ENCODE measurements around the gene SIGLEC1. TPM values are rescaled to one million over a fixed set of nuclear protein-coding genes. Genes with fewer than 3 reads are reported as not detected.

SIGLEC1 gene
- total RNA-seq, 1 experiment from 2014 or later, result not detected

DNA sequence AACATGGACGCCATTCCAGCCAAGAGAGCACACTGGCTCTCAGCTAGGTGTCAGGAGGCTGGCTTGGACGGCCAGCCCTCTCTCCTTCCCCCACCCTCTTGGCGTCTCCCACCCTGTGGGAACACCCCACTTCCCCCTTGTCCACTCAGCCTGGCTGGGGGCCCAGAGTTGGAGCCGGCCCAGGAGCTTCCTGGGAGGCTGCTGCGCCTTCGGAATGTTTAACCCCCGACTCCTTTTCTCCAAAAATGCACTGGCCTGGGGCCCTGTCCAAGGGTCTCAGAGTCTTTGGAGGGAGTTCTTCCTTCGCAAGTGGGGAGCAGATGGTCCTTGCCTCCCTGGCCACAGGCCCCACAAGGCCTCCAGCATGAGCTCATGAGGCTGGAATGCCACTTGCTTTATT is 34.7 kb downstream of the SIGLEC1 start:
- Mint-ChIP-seq H3K4me1 (ENCODE audit: low read depth, unreplicated experiment) (no peaks in the 10 kb centered on the region), H3K9me3 (ENCODE audit: unreplicated experiment) (no peaks in the 10 kb centered on the region), H3K36me3 (ENCODE audit: insufficient read depth, unreplicated experiment) (no peaks in the 10 kb centered on the region), H3K27ac (ENCODE audit: unreplicated experiment) (no peak overlapping the region), H3K4me3 (ENCODE audit: unreplicated experiment) (no peak overlapping the region), H3K27me3 (ENCODE audit: insufficient read depth, unreplicated experiment) (peaks cover 18% of the 10 kb centered on the region)
- ChIA-PET CTCF (interaction anchor here (1.6 to 3.5 kb wide), 6 partner anchors 9 to 104 kb away, joined by 5 to 61 read pairs (median 14); partner anchors contain the start of genes ADISSP and SPEF1), POLR2A (no interaction called here)
- H3K4me3 ChIP-seq (ENCODE audit: low read depth, low read length), result no peak overlapping the region
- no TSS peak for BruUV-seq (replicated peaks)
- TF ChIP-seq, protein P1, sequence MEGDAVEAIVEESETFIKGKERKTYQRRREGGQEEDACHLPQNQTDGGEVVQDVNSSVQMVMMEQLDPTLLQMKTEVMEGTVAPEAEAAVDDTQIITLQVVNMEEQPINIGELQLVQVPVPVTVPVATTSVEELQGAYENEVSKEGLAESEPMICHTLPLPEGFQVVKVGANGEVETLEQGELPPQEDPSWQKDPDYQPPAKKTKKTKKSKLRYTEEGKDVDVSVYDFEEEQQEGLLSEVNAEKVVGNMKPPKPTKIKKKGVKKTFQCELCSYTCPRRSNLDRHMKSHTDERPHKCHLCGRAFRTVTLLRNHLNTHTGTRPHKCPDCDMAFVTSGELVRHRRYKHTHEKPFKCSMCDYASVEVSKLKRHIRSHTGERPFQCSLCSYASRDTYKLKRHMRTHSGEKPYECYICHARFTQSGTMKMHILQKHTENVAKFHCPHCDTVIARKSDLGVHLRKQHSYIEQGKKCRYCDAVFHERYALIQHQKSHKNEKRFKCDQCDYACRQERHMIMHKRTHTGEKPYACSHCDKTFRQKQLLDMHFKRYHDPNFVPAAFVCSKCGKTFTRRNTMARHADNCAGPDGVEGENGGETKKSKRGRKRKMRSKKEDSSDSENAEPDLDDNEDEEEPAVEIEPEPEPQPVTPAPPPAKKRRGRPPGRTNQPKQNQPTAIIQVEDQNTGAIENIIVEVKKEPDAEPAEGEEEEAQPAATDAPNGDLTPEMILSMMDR (IDR thresholded peaks at IDR 0.05; ENCODE audit: insufficient read depth in 1 of 2, low read depth in 1 of 2, low read length in 1 of 2, severe bottlenecking in 1 of 2, unreplicated experiment in 1 of 2), result no peak
- no peaks in the 10 kb centered on the region for H3K36me3 ChIP-seq (ENCODE audit: control insufficient read depth, insufficient read depth, low read length)
- no peaks in the 10 kb centered on the region for H3K4me1 ChIP-seq
- H3K9me3 ChIP-seq, result no peaks in the 10 kb centered on the region
- peaks cover 3% of the 10 kb centered on the region; the same call in 1 of the 2 replicates for H3K27me3 ChIP-seq (replicated peaks; ENCODE audit: control insufficient read depth, insufficient read depth, low read length)
- no peak for DNase-seq
- intact Hi-C loops (cut with micrococcal nuclease; ENCODE audit: unreplicated experiment), result no loop called here

DNA sequence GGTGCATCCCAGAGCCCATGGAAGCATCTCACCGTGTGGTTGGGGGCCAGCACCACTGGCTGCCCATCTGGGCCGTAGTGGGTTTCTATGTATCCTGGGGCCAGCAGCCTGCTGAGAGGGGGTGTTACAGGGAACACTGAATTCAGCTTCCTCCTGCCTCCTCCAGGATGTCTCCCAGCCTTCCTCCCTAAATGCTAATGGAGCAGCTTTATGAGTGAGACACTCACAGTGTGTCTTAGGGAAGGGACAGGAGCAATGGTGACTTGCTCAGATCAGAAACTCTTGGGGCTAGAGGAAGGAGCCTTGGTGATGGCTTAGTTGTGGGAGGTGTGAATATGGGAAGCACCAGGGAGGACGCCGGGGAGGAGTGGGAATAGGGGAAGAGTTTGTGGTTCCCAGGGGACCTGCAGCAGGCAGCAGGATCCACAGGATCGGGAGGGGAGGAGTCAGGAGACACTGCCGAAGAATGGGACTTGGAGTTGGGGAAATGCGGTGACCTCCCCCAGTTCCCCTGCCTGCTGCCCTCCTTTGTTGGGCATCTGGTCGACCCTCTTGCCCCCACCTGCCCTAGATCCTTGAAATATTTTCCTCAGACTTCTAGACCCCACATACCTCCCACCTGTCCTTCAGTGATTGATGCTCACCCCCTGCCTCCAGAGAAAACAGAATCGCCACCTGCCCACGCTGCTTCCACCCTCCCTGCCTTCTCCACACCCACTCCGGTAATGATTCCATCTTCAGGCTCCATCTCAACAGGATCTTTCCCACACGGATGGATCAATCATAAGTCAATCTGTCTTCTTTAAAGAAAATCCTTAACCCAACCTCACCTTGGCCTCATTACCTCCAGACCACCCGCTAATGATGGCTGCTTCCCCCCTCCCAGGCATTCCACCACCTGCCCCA is 37.2 kb downstream of the SIGLEC1 start:
- no peaks in the 10 kb centered on the region for H3K4me1 ChIP-seq
- no peak for DNase-seq
- peaks cover 20% of the 10 kb centered on the region for H3K27me3 Mint-ChIP-seq (ENCODE audit: insufficient read depth, unreplicated experiment)
- CTCF ChIA-PET, result interaction anchor here (1.0 to 2.5 kb wide), 5 partner anchors 35 to 106 kb away, joined by 3 to 61 read pairs (median 8); partner anchors contain the start of gene SPEF1
- BruUV-seq (replicated peaks), result no TSS peak
- H3K36me3 Mint-ChIP-seq (ENCODE audit: insufficient read depth, unreplicated experiment), result no peaks in the 10 kb centered on the region
- H3K9me3 Mint-ChIP-seq (ENCODE audit: unreplicated experiment), result no peaks in the 10 kb centered on the region
- POLR2A ChIA-PET, result no interaction called here
- H3K27me3 ChIP-seq (replicated peaks; ENCODE audit: control insufficient read depth, insufficient read depth, low read length), result peaks cover 3% of the 10 kb centered on the region; the same call in 1 of the 2 replicates
- H3K4me3 ChIP-seq (ENCODE audit: low read depth, low read length), result no peak overlapping the region
- H3K4me3 Mint-ChIP-seq (ENCODE audit: unreplicated experiment), result no peak overlapping the region
- H3K36me3 ChIP-seq (ENCODE audit: control insufficient read depth, insufficient read depth, low read length), result no peaks in the 10 kb centered on the region
- H3K4me1 Mint-ChIP-seq (ENCODE audit: low read depth, unreplicated experiment), result no peaks in the 10 kb centered on the region
- intact Hi-C loops (cut with micrococcal nuclease; ENCODE audit: unreplicated experiment), result no loop called here
- TF ChIP-seq, protein P1 (IDR thresholded peaks at IDR 0.05; ENCODE audit: insufficient read depth in 1 of 2, low read depth in 1 of 2, low read length in 1 of 2, severe bottlenecking in 1 of 2, unreplicated experiment in 1 of 2), result no peak
- H3K9me3 ChIP-seq, result no peaks in the 10 kb centered on the region
- no peak overlapping the region for H3K27ac Mint-ChIP-seq (ENCODE audit: unreplicated experiment)

DNA sequence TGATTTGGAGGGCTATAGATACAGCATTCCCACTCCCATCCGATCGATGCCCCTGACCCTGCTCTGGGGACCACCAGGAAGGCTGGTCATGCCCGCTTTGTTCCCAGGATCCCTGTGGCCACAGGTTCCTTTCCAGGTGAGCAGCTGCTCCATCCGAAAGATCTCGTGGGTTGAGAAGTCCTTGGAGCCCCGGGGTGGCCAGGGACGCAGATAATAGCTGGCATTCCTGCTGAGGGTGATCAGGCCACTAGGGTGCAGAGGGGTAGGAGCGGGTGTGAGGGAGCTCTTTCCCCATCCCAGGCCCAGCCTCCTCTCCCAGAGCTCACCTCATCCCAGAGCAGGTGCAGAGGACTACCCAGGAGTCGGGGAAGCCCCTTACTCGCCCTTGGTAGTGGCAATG is 38.0 kb downstream of the SIGLEC1 start:
- Histone ChIP-seq H3K27me3 (replicated peaks; ENCODE audit: control insufficient read depth, insufficient read depth, low read length) (peaks cover 3% of the 10 kb centered on the region; the same call in 1 of the 2 replicates), H3K4me3 (ENCODE audit: low read depth, low read length) (no peak overlapping the region), H3K9me3 (no peaks in the 10 kb centered on the region), H3K4me1 (no peaks in the 10 kb centered on the region), H3K36me3 (ENCODE audit: control insufficient read depth, insufficient read depth, low read length) (no peaks in the 10 kb centered on the region)
- Mint-ChIP-seq H3K27ac (ENCODE audit: unreplicated experiment) (no peak overlapping the region), H3K4me1 (ENCODE audit: low read depth, unreplicated experiment) (no peaks in the 10 kb centered on the region), H3K4me3 (ENCODE audit: unreplicated experiment) (no peak overlapping the region), H3K9me3 (ENCODE audit: unreplicated experiment) (no peaks in the 10 kb centered on the region), H3K27me3 (ENCODE audit: insufficient read depth, unreplicated experiment) (peaks cover 20% of the 10 kb centered on the region), H3K36me3 (ENCODE audit: insufficient read depth, unreplicated experiment) (no peaks in the 10 kb centered on the region)
- ChIA-PET CTCF (interaction anchor here (0.7 to 2.1 kb wide), 5 partner anchors 36 to 107 kb away, joined by 3 to 15 read pairs (median 5); partner anchors contain the start of genes ADISSP and SPEF1), POLR2A (no interaction called here)
- intact Hi-C loops (cut with micrococcal nuclease; ENCODE audit: unreplicated experiment), result no loop called here
- BruUV-seq (replicated peaks), result no TSS peak
- no peak for DNase-seq
- TF ChIP-seq, protein P1 (IDR thresholded peaks at IDR 0.05; ENCODE audit: insufficient read depth in 1 of 2, low read depth in 1 of 2, low read length in 1 of 2, severe bottlenecking in 1 of 2, unreplicated experiment in 1 of 2), result no peak

Data from Caco-2 (cell line).